ENCODE measurements around the gene PDE3B. TPM values are rescaled to one million over a fixed set of nuclear protein-coding genes. Genes with fewer than 3 reads are reported as not detected.
"Not testable (repeated sequence)": the region's sequence is repeated elsewhere in the genome, so short reads cannot be mapped to it uniquely, and the experiment has no call there.

Gene PDE3B
- total RNA-seq, 1 donor from 2014 or later = 3.1 TPM

DNA sequence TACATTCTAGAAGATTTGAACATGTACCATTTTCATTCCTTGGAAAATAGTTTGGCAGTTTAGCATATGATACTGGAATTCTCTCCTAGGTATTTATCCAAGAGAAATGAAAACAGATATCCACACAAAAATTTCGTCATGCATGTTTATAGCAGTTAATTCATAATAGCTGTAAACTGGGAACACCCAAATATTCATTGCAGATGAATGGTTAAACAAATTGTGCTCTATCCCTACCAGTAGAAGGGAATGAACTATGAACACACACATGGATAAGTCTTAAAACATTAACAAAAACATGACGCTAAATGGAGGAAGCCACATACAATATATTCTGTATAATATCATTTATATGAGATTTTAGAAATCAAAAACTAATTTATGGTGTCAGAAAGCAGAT is 61.5 kb downstream of the PDE3B start:
- Histone ChIP-seq H3K4me3 (ENCODE audit: low read depth, low read length) (no peak overlapping the region), H3K27me3 (ENCODE audit: control insufficient read depth, insufficient read depth, low read length) (no peaks in the 10 kb centered on the region), H3K36me3 (ENCODE audit: control insufficient read depth, insufficient read depth, low read length) (no peaks in the 10 kb centered on the region)
- no peak for DNase-seq (ENCODE audit: low read depth)
- TF ChIP-seq, protein P1, sequence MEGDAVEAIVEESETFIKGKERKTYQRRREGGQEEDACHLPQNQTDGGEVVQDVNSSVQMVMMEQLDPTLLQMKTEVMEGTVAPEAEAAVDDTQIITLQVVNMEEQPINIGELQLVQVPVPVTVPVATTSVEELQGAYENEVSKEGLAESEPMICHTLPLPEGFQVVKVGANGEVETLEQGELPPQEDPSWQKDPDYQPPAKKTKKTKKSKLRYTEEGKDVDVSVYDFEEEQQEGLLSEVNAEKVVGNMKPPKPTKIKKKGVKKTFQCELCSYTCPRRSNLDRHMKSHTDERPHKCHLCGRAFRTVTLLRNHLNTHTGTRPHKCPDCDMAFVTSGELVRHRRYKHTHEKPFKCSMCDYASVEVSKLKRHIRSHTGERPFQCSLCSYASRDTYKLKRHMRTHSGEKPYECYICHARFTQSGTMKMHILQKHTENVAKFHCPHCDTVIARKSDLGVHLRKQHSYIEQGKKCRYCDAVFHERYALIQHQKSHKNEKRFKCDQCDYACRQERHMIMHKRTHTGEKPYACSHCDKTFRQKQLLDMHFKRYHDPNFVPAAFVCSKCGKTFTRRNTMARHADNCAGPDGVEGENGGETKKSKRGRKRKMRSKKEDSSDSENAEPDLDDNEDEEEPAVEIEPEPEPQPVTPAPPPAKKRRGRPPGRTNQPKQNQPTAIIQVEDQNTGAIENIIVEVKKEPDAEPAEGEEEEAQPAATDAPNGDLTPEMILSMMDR (IDR thresholded peaks at IDR 0.05; ENCODE audit: insufficient read depth, low read length, poor library complexity, severe bottlenecking) = no peak

DNA sequence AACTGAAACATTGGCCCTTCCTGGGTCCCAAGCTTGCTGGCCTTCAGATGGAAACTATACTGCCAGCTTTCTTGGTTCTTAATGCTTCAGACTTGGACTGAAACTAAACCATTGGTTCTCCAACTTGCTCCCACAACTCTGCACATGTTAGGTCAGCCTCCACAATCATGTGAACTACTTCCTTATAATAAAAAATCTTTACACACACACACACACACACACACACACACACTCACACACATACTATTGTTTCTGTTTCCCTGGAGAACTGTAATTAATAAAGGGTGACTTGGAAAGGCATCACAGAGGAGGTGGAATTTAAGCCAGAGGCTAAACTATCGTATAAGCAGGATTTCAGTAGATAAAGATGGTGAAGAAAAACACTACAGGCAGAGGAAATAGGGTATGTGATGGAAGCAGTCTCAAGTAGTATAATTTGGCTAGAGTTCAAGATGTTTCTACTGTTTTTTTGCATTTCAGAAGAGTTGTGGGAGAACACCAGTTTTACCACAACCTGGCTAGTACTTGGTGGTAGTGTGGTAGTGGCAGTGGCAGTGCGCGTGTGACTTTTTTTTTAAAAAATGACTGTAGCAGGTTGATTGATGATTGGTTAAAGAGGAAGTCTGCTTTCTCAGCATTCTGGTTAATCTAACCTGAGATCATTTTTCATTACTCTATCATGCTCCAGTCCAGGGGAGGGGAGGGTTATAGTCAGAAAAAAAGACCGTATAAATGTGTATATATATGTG is 70.1 kb downstream of the PDE3B start:
- H3K27me3 ChIP-seq (ENCODE audit: control insufficient read depth, insufficient read depth, low read length) = no peaks in the 10 kb centered on the region
- no peaks in the 10 kb centered on the region for H3K36me3 ChIP-seq (ENCODE audit: control insufficient read depth, insufficient read depth, low read length)
- no peak overlapping the region for H3K4me3 ChIP-seq (ENCODE audit: low read depth, low read length)
- no peak for DNase-seq (ENCODE audit: low read depth)
- TF ChIP-seq, protein P1 (IDR thresholded peaks at IDR 0.05; ENCODE audit: insufficient read depth, low read length, poor library complexity, severe bottlenecking) = no peak

DNA sequence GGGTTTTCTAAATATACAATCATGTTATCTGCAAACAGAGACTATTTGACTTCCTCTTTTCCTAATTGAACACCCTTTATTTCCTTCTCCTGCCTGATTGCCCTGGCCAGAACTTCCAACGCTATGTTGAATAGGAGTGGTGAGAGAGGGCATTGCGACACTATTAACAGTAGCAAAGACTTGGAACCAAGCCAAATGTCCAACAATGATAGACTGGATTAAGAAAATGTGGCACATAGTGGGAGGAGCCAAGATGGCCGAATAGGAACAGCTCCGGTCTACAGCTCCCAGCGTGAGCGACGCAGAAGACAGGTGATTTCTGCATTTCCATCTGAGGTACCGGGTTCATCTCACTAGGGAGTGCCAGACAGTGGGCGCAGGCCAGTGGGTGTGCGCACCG is 72.1 kb downstream of the PDE3B start:
- DNase-seq (ENCODE audit: low read depth); H3K36me3 ChIP-seq (ENCODE audit: control insufficient read depth, insufficient read depth, low read length); H3K4me3 ChIP-seq (ENCODE audit: low read depth, low read length); H3K27me3 ChIP-seq (ENCODE audit: control insufficient read depth, insufficient read depth, low read length): not testable (repeated sequence)

DNA sequence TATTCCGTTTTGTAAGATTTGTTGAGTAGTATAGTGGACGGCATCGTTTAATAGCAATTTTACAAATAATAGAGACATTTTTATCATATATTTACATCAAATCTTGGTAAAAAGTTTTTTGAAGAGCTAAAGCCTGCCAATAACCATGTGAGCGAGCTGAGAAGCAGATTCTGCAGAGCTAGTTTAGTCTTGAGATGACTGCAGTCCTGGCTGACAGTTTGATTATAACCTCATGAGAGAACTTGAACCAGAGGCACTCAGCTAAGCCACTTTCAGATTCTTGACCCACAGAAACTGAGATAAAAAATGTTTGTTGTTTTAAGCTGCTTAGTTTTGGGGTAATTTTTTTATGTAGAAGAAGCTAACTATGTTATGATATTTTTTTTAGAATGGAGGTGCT is 78.9 kb downstream of the PDE3B start:
- DNase-seq (ENCODE audit: low read depth) = no peak
- no peaks in the 10 kb centered on the region for H3K36me3 ChIP-seq (ENCODE audit: control insufficient read depth, insufficient read depth, low read length)
- H3K27me3 ChIP-seq (ENCODE audit: control insufficient read depth, insufficient read depth, low read length) = no peaks in the 10 kb centered on the region
- TF ChIP-seq, protein P1 (IDR thresholded peaks at IDR 0.05; ENCODE audit: insufficient read depth, low read length, poor library complexity, severe bottlenecking) = no peak
- no peak overlapping the region for H3K4me3 ChIP-seq (ENCODE audit: low read depth, low read length)

DNA sequence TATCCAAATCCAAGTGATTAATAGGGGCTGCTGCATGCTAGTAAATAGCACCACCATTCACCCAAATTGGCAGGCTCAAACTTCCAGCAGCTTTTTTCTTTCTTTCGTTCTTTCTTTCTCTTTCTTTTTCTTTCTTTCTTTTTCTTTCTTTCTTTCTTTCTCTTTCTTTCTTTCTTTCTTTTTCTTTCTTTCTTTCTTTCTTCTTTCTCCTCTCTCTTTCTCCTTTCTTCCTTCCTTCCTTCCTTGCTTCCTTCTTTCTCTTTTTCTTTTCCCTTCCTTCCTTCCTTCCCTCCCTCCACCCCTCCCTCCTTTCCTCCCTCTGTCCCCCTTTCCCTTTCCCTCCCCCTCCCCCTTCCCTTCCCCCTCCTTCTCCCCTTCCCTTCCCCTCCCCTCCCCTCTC is 81.5 kb downstream of the PDE3B start:
- DNase-seq (ENCODE audit: low read depth) = no peak
- TF ChIP-seq, protein P1 (IDR thresholded peaks at IDR 0.05; ENCODE audit: insufficient read depth, low read length, poor library complexity, severe bottlenecking) = no peak
- no peaks in the 10 kb centered on the region for H3K27me3 ChIP-seq (ENCODE audit: control insufficient read depth, insufficient read depth, low read length)
- no peak overlapping the region for H3K4me3 ChIP-seq (ENCODE audit: low read depth, low read length)
- H3K36me3 ChIP-seq (ENCODE audit: control insufficient read depth, insufficient read depth, low read length) = no peaks in the 10 kb centered on the region

DNA sequence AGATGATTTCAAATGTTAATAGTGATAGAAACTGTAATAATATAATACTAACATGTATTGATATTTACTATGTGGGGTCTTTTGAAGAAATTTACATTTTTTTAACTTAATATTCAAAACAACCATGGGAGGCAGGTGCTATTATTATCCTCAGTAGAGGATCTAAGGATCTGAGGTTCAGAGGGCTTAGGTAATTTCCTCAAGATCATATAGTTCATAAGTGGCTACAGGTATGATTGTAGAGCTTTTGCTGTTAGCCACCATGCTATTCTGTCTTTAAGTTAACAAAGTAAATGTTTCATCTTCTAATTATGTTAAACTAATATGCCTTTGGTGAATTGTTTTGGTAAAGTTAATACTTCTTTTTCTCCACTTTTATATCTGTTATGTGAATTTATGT is 83.6 kb downstream of the PDE3B start:
- Histone ChIP-seq H3K36me3 (ENCODE audit: control insufficient read depth, insufficient read depth, low read length) (no peaks in the 10 kb centered on the region), H3K4me3 (ENCODE audit: low read depth, low read length) (no peak overlapping the region), H3K27me3 (ENCODE audit: control insufficient read depth, insufficient read depth, low read length) (no peaks in the 10 kb centered on the region)
- DNase-seq (ENCODE audit: low read depth) = no peak
- TF ChIP-seq, protein P1 (IDR thresholded peaks at IDR 0.05; ENCODE audit: insufficient read depth, low read length, poor library complexity, severe bottlenecking) = no peak
